ENCODE results near the gene ARHGAP40.
"Not testable (repeated sequence)": the region's sequence is repeated elsewhere in the genome, so short reads cannot be mapped to it uniquely, and the experiment has no call there.

The ARHGAP40 gene

GRCh38 chr20:38589967-38590675 lies 11.5 kb upstream of the ARHGAP40 start:
- Histone ChIP-seq H3K4me2 (ENCODE audit: insufficient read depth, low read length) (no peak overlapping the region), H3K27ac (ENCODE audit: low read length) (no peak overlapping the region), H3K9me3 (ENCODE audit: insufficient read depth, low read length, severe bottlenecking) (no peaks in the 10 kb centered on the region), H3K4me3 (ENCODE audit: low read depth in 1 of 2, low read length in 2 of 2) (no peak overlapping the region), H3K4me1 (ENCODE audit: insufficient read depth, low read length) (no peaks in the 10 kb centered on the region), H2AFZ (ENCODE audit: low read depth, low read length) (no peak overlapping the region), H3K79me2 (ENCODE audit: insufficient read depth, low read length) (no peaks in the 10 kb centered on the region), H3K9ac (ENCODE audit: low read depth, low read length) (no peak overlapping the region), H3K36me3 (ENCODE audit: insufficient read depth, low read length) (no peaks in the 10 kb centered on the region), H4K20me1 (ENCODE audit: insufficient read depth, low read length) (no peaks in the 10 kb centered on the region; the same call in 1 of the 2 replicates), H3K27me3 (ENCODE audit: insufficient read depth, low read length, poor library complexity) (no peaks in the 10 kb centered on the region)
- DNase-seq (no peak), ATAC-seq (ENCODE audit: insufficient read depth, low read depth) (no peak)
- TF ChIP-seq EZH2 (IDR thresholded peaks at IDR 0.05; ENCODE audit: borderline replicate concordance, low read depth, low read length, severe bottlenecking): no peak
- no peak for TF ChIP-seq CTCF (IDR thresholded peaks at IDR 0.05; ENCODE audit: borderline replicate concordance, extremely low read depth, low read length, poor library complexity, severe bottlenecking)

- Histone ChIP-seq H3K36me3 (ENCODE audit: insufficient read depth, low read length) (no peaks in the 10 kb centered on the region), H3K9me3 (ENCODE audit: insufficient read depth, low read length, severe bottlenecking) (no peaks in the 10 kb centered on the region), H3K27ac (ENCODE audit: low read length) (no peak overlapping the region), H3K4me3 (ENCODE audit: low read depth in 1 of 2, low read length in 2 of 2) (no peak overlapping the region), H3K27me3 (ENCODE audit: insufficient read depth, low read length, poor library complexity) (no peaks in the 10 kb centered on the region), H3K9ac (ENCODE audit: low read depth, low read length) (no peak overlapping the region), H3K4me2 (ENCODE audit: insufficient read depth, low read length) (no peak overlapping the region), H3K79me2 (ENCODE audit: insufficient read depth, low read length) (no peaks in the 10 kb centered on the region), H3K4me1 (ENCODE audit: insufficient read depth, low read length) (no peaks in the 10 kb centered on the region), H2AFZ (ENCODE audit: low read depth, low read length) (no peak overlapping the region), H4K20me1 (ENCODE audit: insufficient read depth, low read length) (no peaks in the 10 kb centered on the region; the same call in 1 of the 2 replicates)
- TF ChIP-seq CTCF (IDR thresholded peaks at IDR 0.05; ENCODE audit: borderline replicate concordance, extremely low read depth, low read length, poor library complexity, severe bottlenecking) (no peak), EZH2 (IDR thresholded peaks at IDR 0.05; ENCODE audit: borderline replicate concordance, low read depth, low read length, severe bottlenecking) (no peak)
- no peak for DNase-seq
- no peak for ATAC-seq (ENCODE audit: insufficient read depth, low read depth)
These were observed 10.7 kb upstream of the ARHGAP40 start for GRCh38 chr20:38590676-38591473.

GRCh38 chr20:38591474-38592410 lies 9.9 kb upstream of the ARHGAP40 start:
- no peaks in the 10 kb centered on the region for H3K79me2 ChIP-seq (ENCODE audit: insufficient read depth, low read length)
- no peaks in the 10 kb centered on the region for H3K36me3 ChIP-seq (ENCODE audit: insufficient read depth, low read length)
- no peak overlapping the region for H3K4me3 ChIP-seq (ENCODE audit: low read depth in 1 of 2, low read length in 2 of 2)
- no peaks in the 10 kb centered on the region for H3K27me3 ChIP-seq (ENCODE audit: insufficient read depth, low read length, poor library complexity)
- no peak for DNase-seq
- TF ChIP-seq CTCF (IDR thresholded peaks at IDR 0.05; ENCODE audit: borderline replicate concordance, extremely low read depth, low read length, poor library complexity, severe bottlenecking): no peak
- TF ChIP-seq EZH2 (IDR thresholded peaks at IDR 0.05; ENCODE audit: borderline replicate concordance, low read depth, low read length, severe bottlenecking): no peak
- H2AFZ ChIP-seq (ENCODE audit: low read depth, low read length): no peak overlapping the region
- no peak overlapping the region for H3K9ac ChIP-seq (ENCODE audit: low read depth, low read length)
- H4K20me1 ChIP-seq (ENCODE audit: insufficient read depth, low read length): no peaks in the 10 kb centered on the region; the same call in 1 of the 2 replicates
- ATAC-seq (ENCODE audit: insufficient read depth, low read depth): no peak
- H3K27ac ChIP-seq (ENCODE audit: low read length): no peak overlapping the region
- no peaks in the 10 kb centered on the region for H3K9me3 ChIP-seq (ENCODE audit: insufficient read depth, low read length, severe bottlenecking)
- H3K4me1 ChIP-seq (ENCODE audit: insufficient read depth, low read length): no peaks in the 10 kb centered on the region
- no peak overlapping the region for H3K4me2 ChIP-seq (ENCODE audit: insufficient read depth, low read length)

- H3K36me3 ChIP-seq (ENCODE audit: insufficient read depth, low read length); H3K27ac ChIP-seq (ENCODE audit: low read length); ATAC-seq (ENCODE audit: insufficient read depth, low read depth); H3K4me1 ChIP-seq (ENCODE audit: insufficient read depth, low read length); H2AFZ ChIP-seq (ENCODE audit: low read depth, low read length); H3K27me3 ChIP-seq (ENCODE audit: insufficient read depth, low read length, poor library complexity); H3K4me2 ChIP-seq (ENCODE audit: insufficient read depth, low read length); H3K4me3 ChIP-seq (ENCODE audit: low read depth in 1 of 2, low read length in 2 of 2); DNase-seq; H3K9ac ChIP-seq (ENCODE audit: low read depth, low read length); H4K20me1 ChIP-seq (ENCODE audit: insufficient read depth, low read length); H3K9me3 ChIP-seq (ENCODE audit: insufficient read depth, low read length, severe bottlenecking); H3K79me2 ChIP-seq (ENCODE audit: insufficient read depth, low read length): not testable (repeated sequence)
These were observed 9.2 kb upstream of the ARHGAP40 start for GRCh38 chr20:38592411-38592790.

- H3K27me3 ChIP-seq (ENCODE audit: insufficient read depth, low read length, poor library complexity); H3K4me2 ChIP-seq (ENCODE audit: insufficient read depth, low read length); H3K36me3 ChIP-seq (ENCODE audit: insufficient read depth, low read length); H3K4me1 ChIP-seq (ENCODE audit: insufficient read depth, low read length); H3K9me3 ChIP-seq (ENCODE audit: insufficient read depth, low read length, severe bottlenecking); DNase-seq; H3K9ac ChIP-seq (ENCODE audit: low read depth, low read length); H3K27ac ChIP-seq (ENCODE audit: low read length); ATAC-seq (ENCODE audit: insufficient read depth, low read depth); H3K79me2 ChIP-seq (ENCODE audit: insufficient read depth, low read length); H4K20me1 ChIP-seq (ENCODE audit: insufficient read depth, low read length); H2AFZ ChIP-seq (ENCODE audit: low read depth, low read length); H3K4me3 ChIP-seq (ENCODE audit: low read depth in 1 of 2, low read length in 2 of 2): not testable (repeated sequence)
These were observed 7.3 kb upstream of the ARHGAP40 start for GRCh38 chr20:38594281-38594680.
